K562 (cell line): ENCODE results near the gene YBEY. TPM values are rescaled to one million over a fixed set of nuclear protein-coding genes. Genes with fewer than 3 reads are reported as not detected.

Experiments used
- ATF7 ChIP-seq: fragments of 450-650 bp; IDR thresholded peaks from 2 replicates; pipeline ENCODE4 v1.7.1; 2014; ENCODE audit warnings: mild to moderate bottlenecking, moderate library complexity
- ESRRA ChIP-seq: fragments of 450-650 bp; IDR thresholded peaks from 2 replicates; pipeline ENCODE4 v1.6.1; 2014; ENCODE audit warnings: low read depth, mild to moderate bottlenecking, moderate library complexity, borderline replicate concordance
- ILF3 ChIP-seq: fragments of 450-650 bp; IDR thresholded peaks from 2 replicates; pipeline ENCODE4 v1.6.1; 2018; ENCODE audit warnings: antibody characterized with exemption, mild to moderate bottlenecking, moderate library complexity, borderline replicate concordance
- ILK ChIP-seq: fragments of 450-650 bp; IDR thresholded peaks from 2 replicates; pipeline ENCODE4 v1.6.1; 2016; ENCODE audit warnings: missing genetic modification characterization, low read depth, mild to moderate bottlenecking, missing compliant biosample characterization, moderate library complexity, borderline replicate concordance
- L3MBTL2 ChIP-seq: fragments of 450-650 bp; IDR thresholded peaks from 2 replicates; pipeline ENCODE4 v1.6.1; 2016; ENCODE audit warnings: mild to moderate bottlenecking, moderate library complexity
- NRF1 ChIP-seq, 2 experiments: fragments of 450-650 bp; IDR thresholded peaks in 1 of 2; conservative IDR thresholded peaks in 1 of 2; 2 replicates each; pipeline ENCODE4 v1.6.1; 2014; ENCODE audit warnings: mild to moderate bottlenecking in 2 of 2
- TRIM24 ChIP-seq, 2 experiments: fragments of 450-650 bp; IDR thresholded peaks; 2 replicates each; pipeline ENCODE4 v1.6.1; 2016
- ZBTB1 ChIP-seq: sonication (generic); formaldehyde crosslinking; IDR thresholded peaks from 2 replicates; pipeline ENCODE4 v1.8.1; 2023; ENCODE audit warnings: missing genetic modification reagents, low read depth, mild to moderate bottlenecking, borderline replicate concordance
- ZNF23 ChIP-seq: fragments of 250-450 bp; sonication (Bioruptor Pico); IDR thresholded peaks from 2 replicates; pipeline ENCODE4 v1.4.0; 2020; ENCODE audit warnings: mild to moderate bottlenecking
- ZNF239 ChIP-seq: fragments of 250-450 bp; sonication (Bioruptor Pico); IDR thresholded peaks from 2 replicates; pipeline ENCODE4 v1.4.0; 2020; ENCODE audit warnings: mild to moderate bottlenecking
- ZNF584 ChIP-seq: fragments of 200-800 bp; sonication (Bioruptor generic); IDR thresholded peaks from 2 replicates; pipeline ENCODE4 v1.6.1; 2016; ENCODE audit warnings: low read depth, mild to moderate bottlenecking, missing genetic modification characterization, missing compliant biosample characterization
- ZNF766 ChIP-seq: fragments of 200-800 bp; sonication (Bioruptor generic); conservative IDR thresholded peaks from 2 replicates; pipeline ENCODE4 v1.6.1; 2016; ENCODE audit warnings: missing genetic modification characterization, missing compliant biosample characterization
- polyA plus RNA-seq, 8 experiments: library from polyadenylated mRNA; depleted of rRNA in 4 of 8; stranded (reverse) in 5 of 8; unstranded in 3 of 8; fragments of >200 nt; fragmentation: Nextera tagmentation in 2 of 8; fragmentation: Illumina TruSeq in 1 of 8; extraction: Ambion mirVana in 2 of 8; extraction: Trizol in 1 of 8; gene quantifications; 2 replicates each; pipeline versions ENCODE4 v1.2.1 to v1.2.3, GENCODE V29; 2011 to 2014; ENCODE audit warnings: inconsistent platforms in 1 of 8, missing spikeins in 1 of 8
- total RNA-seq, 7 experiments: library from RNA; depleted of rRNA in 6 of 7; stranded (reverse); fragments of >200 nt in 6 of 7; fragmentation: Illumina TruSeq in 2 of 7; extraction: Trizol in 2 of 7; gene quantifications; 2 replicates each; pipeline versions ENCODE4 v1.2.1 to v1.2.3, GENCODE V29; 2011 to 2021; ENCODE audit warnings: low replicate concordance in 1 of 7
- TF ChIP-seq, protein P1 (sequence below): sonication (generic); formaldehyde crosslinking; IDR thresholded peaks from 2 replicates; pipeline ENCODE4 v1.8.1; 2023; ENCODE audit warnings: mild to moderate bottlenecking, missing genetic modification reagents
- TF ChIP-seq, protein P2 (sequence below): IDR thresholded peaks from 3 replicates; pipeline ENCODE4 v1.6.1; 2011; ENCODE audit warnings: borderline replicate concordance, mild to moderate bottlenecking, moderate library complexity; ENCODE audit not compliant: insufficient read length; ENCODE audit errors: extremely low read depth
- TF ChIP-seq, protein P3 (sequence below): fragments of 450-650 bp; IDR thresholded peaks from 2 replicates; pipeline ENCODE4 v1.6.1; 2016; ENCODE audit warnings: mild to moderate bottlenecking
- TF ChIP-seq, protein P4 (sequence below): fragments of 200-800 bp; sonication (Bioruptor generic); IDR thresholded peaks from 2 replicates; pipeline ENCODE4 v1.6.1; 2017; ENCODE audit warnings: missing genetic modification characterization, missing compliant biosample characterization
- TF ChIP-seq, protein P5 (sequence below): sonication (generic); formaldehyde crosslinking; IDR thresholded peaks from 2 replicates; pipeline ENCODE4 v1.8.1; 2023; ENCODE audit warnings: mild to moderate bottlenecking, missing genetic modification reagents, moderate library complexity

YBEY gene
- total and polyA plus RNA-seq, 9 of the 15 experiments (the other 6 are each of a cell fraction or from before 2014, with no cell fraction given), result 6.4 to 28.0 (median 12.4) TPM

DNA sequence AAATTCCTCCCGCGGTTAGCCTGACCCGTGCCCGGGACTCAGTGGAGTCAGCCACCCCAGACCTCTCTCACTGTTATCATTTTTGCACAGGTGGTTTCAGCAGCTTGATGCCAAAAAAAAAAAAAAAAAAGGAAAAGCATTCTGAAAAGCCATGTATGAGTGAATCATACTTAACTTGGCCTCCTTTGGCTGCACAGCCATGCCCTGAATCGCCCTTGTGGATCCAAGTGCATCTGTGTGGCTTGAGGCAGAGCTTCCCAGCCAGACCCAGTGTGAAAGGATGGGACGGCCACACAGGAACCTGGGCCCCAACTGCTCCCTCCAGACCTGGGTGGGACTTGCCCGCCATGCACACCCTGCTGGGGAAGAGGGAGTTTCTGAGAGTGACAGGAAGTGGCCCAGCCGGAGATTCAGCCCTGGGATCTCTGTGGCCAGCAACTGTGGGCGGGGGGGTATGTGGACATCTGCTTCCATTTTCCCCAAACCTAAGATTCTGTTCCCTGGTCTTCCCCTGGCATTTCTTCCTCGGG, 8.6 kb downstream of the YBEY start (continued):
- TF ChIP-seq ZNF766 (CRISPR knock-in tag) (no peak), ILF3 (no peak), TRIM24 (IDR thresholded peaks at IDR 0.05) (peak in 1 of 2 experiments; percentile 60; a peak in 1 of 4 replicates), ESRRA (no peak), ZBTB1 (CRISPR knock-in tag) (0 out of 2 replicates have a peak, but pooled peaks have one; percentile 49), ZNF239 (CRISPR knock-in tag) (no peak), ZNF584 (no peak), NRF1 (conservative IDR thresholded peaks at IDR 0.05 in 1 of 2, IDR thresholded peaks at IDR 0.05 in 1 of 2) (peak; percentile 33 to 41; a peak in 1 of 4 replicates), ZNF23 (no peak), L3MBTL2 (peak; percentile 56; the same call in 1 of the 2 replicates), ATF7 (peak; percentile 67), ILK (tag) (no peak)
- TF ChIP-seq, protein P1, sequence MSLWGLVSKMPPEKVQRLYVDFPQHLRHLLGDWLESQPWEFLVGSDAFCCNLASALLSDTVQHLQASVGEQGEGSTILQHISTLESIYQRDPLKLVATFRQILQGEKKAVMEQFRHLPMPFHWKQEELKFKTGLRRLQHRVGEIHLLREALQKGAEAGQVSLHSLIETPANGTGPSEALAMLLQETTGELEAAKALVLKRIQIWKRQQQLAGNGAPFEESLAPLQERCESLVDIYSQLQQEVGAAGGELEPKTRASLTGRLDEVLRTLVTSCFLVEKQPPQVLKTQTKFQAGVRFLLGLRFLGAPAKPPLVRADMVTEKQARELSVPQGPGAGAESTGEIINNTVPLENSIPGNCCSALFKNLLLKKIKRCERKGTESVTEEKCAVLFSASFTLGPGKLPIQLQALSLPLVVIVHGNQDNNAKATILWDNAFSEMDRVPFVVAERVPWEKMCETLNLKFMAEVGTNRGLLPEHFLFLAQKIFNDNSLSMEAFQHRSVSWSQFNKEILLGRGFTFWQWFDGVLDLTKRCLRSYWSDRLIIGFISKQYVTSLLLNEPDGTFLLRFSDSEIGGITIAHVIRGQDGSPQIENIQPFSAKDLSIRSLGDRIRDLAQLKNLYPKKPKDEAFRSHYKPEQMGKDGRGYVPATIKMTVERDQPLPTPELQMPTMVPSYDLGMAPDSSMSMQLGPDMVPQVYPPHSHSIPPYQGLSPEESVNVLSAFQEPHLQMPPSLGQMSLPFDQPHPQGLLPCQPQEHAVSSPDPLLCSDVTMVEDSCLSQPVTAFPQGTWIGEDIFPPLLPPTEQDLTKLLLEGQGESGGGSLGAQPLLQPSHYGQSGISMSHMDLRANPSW (CRISPR knock-in tag), result no peak
- TF ChIP-seq, protein P2, sequence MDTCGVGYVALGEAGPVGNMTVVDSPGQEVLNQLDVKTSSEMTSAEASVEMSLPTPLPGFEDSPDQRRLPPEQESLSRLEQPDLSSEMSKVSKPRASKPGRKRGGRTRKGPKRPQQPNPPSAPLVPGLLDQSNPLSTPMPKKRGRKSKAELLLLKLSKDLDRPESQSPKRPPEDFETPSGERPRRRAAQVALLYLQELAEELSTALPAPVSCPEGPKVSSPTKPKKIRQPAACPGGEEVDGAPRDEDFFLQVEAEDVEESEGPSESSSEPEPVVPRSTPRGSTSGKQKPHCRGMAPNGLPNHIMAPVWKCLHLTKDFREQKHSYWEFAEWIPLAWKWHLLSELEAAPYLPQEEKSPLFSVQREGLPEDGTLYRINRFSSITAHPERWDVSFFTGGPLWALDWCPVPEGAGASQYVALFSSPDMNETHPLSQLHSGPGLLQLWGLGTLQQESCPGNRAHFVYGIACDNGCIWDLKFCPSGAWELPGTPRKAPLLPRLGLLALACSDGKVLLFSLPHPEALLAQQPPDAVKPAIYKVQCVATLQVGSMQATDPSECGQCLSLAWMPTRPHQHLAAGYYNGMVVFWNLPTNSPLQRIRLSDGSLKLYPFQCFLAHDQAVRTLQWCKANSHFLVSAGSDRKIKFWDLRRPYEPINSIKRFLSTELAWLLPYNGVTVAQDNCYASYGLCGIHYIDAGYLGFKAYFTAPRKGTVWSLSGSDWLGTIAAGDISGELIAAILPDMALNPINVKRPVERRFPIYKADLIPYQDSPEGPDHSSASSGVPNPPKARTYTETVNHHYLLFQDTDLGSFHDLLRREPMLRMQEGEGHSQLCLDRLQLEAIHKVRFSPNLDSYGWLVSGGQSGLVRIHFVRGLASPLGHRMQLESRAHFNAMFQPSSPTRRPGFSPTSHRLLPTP, result no peak
- TF ChIP-seq, protein P3, sequence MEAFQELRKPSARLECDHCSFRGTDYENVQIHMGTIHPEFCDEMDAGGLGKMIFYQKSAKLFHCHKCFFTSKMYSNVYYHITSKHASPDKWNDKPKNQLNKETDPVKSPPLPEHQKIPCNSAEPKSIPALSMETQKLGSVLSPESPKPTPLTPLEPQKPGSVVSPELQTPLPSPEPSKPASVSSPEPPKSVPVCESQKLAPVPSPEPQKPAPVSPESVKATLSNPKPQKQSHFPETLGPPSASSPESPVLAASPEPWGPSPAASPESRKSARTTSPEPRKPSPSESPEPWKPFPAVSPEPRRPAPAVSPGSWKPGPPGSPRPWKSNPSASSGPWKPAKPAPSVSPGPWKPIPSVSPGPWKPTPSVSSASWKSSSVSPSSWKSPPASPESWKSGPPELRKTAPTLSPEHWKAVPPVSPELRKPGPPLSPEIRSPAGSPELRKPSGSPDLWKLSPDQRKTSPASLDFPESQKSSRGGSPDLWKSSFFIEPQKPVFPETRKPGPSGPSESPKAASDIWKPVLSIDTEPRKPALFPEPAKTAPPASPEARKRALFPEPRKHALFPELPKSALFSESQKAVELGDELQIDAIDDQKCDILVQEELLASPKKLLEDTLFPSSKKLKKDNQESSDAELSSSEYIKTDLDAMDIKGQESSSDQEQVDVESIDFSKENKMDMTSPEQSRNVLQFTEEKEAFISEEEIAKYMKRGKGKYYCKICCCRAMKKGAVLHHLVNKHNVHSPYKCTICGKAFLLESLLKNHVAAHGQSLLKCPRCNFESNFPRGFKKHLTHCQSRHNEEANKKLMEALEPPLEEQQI, result no peak
- TF ChIP-seq, protein P4, sequence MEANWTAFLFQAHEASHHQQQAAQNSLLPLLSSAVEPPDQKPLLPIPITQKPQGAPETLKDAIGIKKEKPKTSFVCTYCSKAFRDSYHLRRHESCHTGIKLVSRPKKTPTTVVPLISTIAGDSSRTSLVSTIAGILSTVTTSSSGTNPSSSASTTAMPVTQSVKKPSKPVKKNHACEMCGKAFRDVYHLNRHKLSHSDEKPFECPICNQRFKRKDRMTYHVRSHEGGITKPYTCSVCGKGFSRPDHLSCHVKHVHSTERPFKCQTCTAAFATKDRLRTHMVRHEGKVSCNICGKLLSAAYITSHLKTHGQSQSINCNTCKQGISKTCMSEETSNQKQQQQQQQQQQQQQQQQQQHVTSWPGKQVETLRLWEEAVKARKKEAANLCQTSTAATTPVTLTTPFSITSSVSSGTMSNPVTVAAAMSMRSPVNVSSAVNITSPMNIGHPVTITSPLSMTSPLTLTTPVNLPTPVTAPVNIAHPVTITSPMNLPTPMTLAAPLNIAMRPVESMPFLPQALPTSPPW (CRISPR knock-in tag), result peak; percentile 73
- TF ChIP-seq, protein P5, sequence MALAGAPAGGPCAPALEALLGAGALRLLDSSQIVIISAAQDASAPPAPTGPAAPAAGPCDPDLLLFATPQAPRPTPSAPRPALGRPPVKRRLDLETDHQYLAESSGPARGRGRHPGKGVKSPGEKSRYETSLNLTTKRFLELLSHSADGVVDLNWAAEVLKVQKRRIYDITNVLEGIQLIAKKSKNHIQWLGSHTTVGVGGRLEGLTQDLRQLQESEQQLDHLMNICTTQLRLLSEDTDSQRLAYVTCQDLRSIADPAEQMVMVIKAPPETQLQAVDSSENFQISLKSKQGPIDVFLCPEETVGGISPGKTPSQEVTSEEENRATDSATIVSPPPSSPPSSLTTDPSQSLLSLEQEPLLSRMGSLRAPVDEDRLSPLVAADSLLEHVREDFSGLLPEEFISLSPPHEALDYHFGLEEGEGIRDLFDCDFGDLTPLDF, result no peak
